K562 (cell line): Measurements from ENCODE around the gene GPR35. TPM values are rescaled to one million over a fixed set of nuclear protein-coding genes. Genes with fewer than 3 reads are reported as not detected.

Experiments
- ATF7 ChIP-seq: fragments of 450-650 bp; IDR thresholded peaks from 2 replicates; pipeline ENCODE4 v1.7.1; 2014; ENCODE audit warnings: mild to moderate bottlenecking, moderate library complexity
- ESRRA ChIP-seq: fragments of 450-650 bp; IDR thresholded peaks from 2 replicates; pipeline ENCODE4 v1.6.1; 2014; ENCODE audit warnings: low read depth, mild to moderate bottlenecking, moderate library complexity, borderline replicate concordance
- HNRNPL ChIP-seq: fragments of 200-400 bp; formaldehyde crosslinking; IDR thresholded peaks from 2 replicates; pipeline ENCODE4 v1.6.1; 2017; ENCODE audit warnings: low read depth, mild to moderate bottlenecking, low read length
- MECOM ChIP-seq: fragments of 250-450 bp; sonication (Bioruptor Pico); IDR thresholded peaks from 2 replicates; pipeline ENCODE4 v1.8.0; 2022; ENCODE audit warnings: inconsistent platforms
- NFE2 ChIP-seq: IDR thresholded peaks from 2 replicates; pipeline ENCODE4 v1.6.1; 2014; ENCODE audit warnings: antibody characterized with exemption, low read depth
- NRF1 ChIP-seq, 2 experiments: fragments of 450-650 bp; IDR thresholded peaks in 1 of 2; conservative IDR thresholded peaks in 1 of 2; 2 replicates each; pipeline ENCODE4 v1.6.1; 2014; ENCODE audit warnings: mild to moderate bottlenecking in 2 of 2
- PCBP2 ChIP-seq: fragments of 200-400 bp; formaldehyde crosslinking; IDR thresholded peaks from 2 replicates; pipeline ENCODE4 v1.6.1; 2018; ENCODE audit warnings: low read length, low read depth, mild to moderate bottlenecking, moderate library complexity; ENCODE audit not compliant: poor library complexity, severe bottlenecking
- SETDB1 ChIP-seq: IDR thresholded peaks from one replicate; pipeline ENCODE4 v1.6.1; 2012; ENCODE audit warnings: low read length, control low read depth, inconsistent platforms
- STAT5A ChIP-seq: IDR thresholded peaks from 2 replicates; pipeline ENCODE4 v1.6.1; 2012; ENCODE audit warnings: low read length, inconsistent platforms, borderline replicate concordance
- TCF7L2 ChIP-seq: fragments of 150-350 bp; IDR thresholded peaks from 2 replicates; pipeline ENCODE4 v1.6.1; 2016; ENCODE audit warnings: low read depth, mild to moderate bottlenecking, low read length, moderate library complexity
- XRCC3 ChIP-seq: fragments of 450-650 bp; IDR thresholded peaks from 2 replicates; pipeline ENCODE4 v1.6.1; 2017; ENCODE audit warnings: mild to moderate bottlenecking, moderate library complexity
- XRCC5 ChIP-seq: fragments of 200-400 bp; formaldehyde crosslinking; IDR thresholded peaks from 2 replicates; pipeline ENCODE4 v1.6.1; 2017; ENCODE audit warnings: low read depth, mild to moderate bottlenecking, low read length
- ZC3H8 ChIP-seq: fragments of 450-650 bp; IDR thresholded peaks from 2 replicates; pipeline ENCODE4 v1.6.1; 2017
- ZNF408 ChIP-seq: fragments of 250-450 bp; sonication (Bioruptor Pico); IDR thresholded peaks from 2 replicates; pipeline ENCODE4 v1.4.0; 2020; ENCODE audit warnings: low read depth, mild to moderate bottlenecking, moderate library complexity
- polyA plus RNA-seq, 8 experiments: library from polyadenylated mRNA; depleted of rRNA in 4 of 8; stranded (reverse) in 5 of 8; unstranded in 3 of 8; fragments of >200 nt; fragmentation: Nextera tagmentation in 2 of 8; fragmentation: Illumina TruSeq in 1 of 8; extraction: Ambion mirVana in 2 of 8; extraction: Trizol in 1 of 8; gene quantifications; 2 replicates each; pipeline versions ENCODE4 v1.2.1 to v1.2.3, GENCODE V29; 2011 to 2014; ENCODE audit warnings: inconsistent platforms in 1 of 8, missing spikeins in 1 of 8
- total RNA-seq, 7 experiments: library from RNA; depleted of rRNA in 6 of 7; stranded (reverse); fragments of >200 nt in 6 of 7; fragmentation: Illumina TruSeq in 2 of 7; extraction: Trizol in 2 of 7; gene quantifications; 2 replicates each; pipeline versions ENCODE4 v1.2.1 to v1.2.3, GENCODE V29; 2011 to 2021; ENCODE audit warnings: low replicate concordance in 1 of 7
- TF ChIP-seq, protein P1 (sequence below), 2 experiments: fragments of 450-650 bp in 1 of 2; sonication (generic) in 1 of 2; formaldehyde crosslinking in 1 of 2; IDR thresholded peaks; 2 replicates each; pipeline versions ENCODE4 v1.7.1 to v1.9.0; 2016 to 2022; ENCODE audit warnings: inconsistent platforms in 1 of 2, mild to moderate bottlenecking in 1 of 2, missing genetic modification reagents in 1 of 2

GPR35 gene
- total and polyA plus RNA-seq, 9 of the 15 experiments (the other 6 are each of a cell fraction or from before 2014, with no cell fraction given): 0.04 to 0.50 (median 0.29) TPM; not detected in 3

DNA sequence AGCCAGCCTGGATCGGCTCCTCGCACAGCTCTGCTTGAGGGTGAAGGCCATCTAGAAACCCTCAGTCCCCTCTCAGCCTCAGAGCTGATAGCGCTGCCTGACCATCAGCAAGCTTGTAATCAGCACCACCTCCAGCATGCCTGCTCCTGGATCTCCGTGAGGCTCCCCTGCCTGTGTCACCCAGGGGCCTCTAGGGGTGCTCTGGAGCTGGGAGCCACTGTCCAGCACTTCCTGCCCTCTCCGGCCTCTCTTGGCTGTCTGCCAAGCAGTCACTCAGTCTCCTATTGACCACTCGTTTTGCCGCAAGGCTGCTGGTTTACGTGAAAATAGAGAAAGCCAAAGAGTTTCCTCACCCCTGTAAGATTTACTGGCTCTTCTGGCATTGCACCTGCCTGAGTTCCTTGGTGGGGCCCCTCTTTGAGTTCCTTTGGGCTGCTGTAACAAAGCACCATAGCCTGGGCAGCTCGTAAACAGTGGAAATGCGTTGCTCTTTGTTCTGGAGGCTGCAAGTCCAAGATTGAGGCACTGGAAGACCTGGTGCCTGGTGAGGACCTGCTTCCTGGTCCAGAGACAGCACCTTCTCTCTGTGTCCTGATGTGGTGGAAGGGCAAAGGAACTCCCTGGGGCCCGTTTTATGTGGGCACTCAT lies 20.9 kb upstream of the GPR35 start (continued):
- TF ChIP-seq, protein P1, sequence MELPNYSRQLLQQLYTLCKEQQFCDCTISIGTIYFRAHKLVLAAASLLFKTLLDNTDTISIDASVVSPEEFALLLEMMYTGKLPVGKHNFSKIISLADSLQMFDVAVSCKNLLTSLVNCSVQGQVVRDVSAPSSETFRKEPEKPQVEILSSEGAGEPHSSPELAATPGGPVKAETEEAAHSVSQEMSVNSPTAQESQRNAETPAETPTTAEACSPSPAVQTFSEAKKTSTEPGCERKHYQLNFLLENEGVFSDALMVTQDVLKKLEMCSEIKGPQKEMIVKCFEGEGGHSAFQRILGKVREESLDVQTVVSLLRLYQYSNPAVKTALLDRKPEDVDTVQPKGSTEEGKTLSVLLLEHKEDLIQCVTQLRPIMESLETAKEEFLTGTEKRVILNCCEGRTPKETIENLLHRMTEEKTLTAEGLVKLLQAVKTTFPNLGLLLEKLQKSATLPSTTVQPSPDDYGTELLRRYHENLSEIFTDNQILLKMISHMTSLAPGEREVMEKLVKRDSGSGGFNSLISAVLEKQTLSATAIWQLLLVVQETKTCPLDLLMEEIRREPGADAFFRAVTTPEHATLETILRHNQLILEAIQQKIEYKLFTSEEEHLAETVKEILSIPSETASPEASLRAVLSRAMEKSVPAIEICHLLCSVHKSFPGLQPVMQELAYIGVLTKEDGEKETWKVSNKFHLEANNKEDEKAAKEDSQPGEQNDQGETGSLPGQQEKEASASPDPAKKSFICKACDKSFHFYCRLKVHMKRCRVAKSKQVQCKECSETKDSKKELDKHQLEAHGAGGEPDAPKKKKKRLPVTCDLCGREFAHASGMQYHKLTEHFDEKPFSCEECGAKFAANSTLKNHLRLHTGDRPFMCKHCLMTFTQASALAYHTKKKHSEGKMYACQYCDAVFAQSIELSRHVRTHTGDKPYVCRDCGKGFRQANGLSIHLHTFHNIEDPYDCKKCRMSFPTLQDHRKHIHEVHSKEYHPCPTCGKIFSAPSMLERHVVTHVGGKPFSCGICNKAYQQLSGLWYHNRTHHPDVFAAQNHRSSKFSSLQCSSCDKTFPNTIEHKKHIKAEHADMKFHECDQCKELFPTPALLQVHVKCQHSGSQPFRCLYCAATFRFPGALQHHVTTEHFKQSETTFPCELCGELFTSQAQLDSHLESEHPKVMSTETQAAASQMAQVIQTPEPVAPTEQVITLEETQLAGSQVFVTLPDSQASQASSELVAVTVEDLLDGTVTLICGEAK (IDR thresholded peaks at IDR 0.05): peak; percentile 44; the same call in 1 of the 2 replicates
- TF ChIP-seq, protein P1 (CRISPR knock-in tag; IDR thresholded peaks at IDR 0.05): no peak
- TF ChIP-seq XRCC3 (no peak), SETDB1 (no peak), TCF7L2 (no peak), XRCC5 (no peak), NFE2 (no peak), STAT5A (no peak), MECOM (no peak), NRF1 (conservative IDR thresholded peaks at IDR 0.05 in 1 of 2, IDR thresholded peaks at IDR 0.05 in 1 of 2) (peak; percentile 3 to 35; a peak in 1 of 4 replicates), ZNF408 (CRISPR knock-in tag) (no peak), ESRRA (0 out of 2 replicates have a peak, but pooled peaks have one; percentile 21), ATF7 (peak; percentile 65), PCBP2 (no peak), ZC3H8 (no peak), HNRNPL (no peak)
